IMR-90 (cell line): ENCODE data around the gene TFAM. TPM values are rescaled to one million over a fixed set of nuclear protein-coding genes. Genes with fewer than 3 reads are reported as not detected.
A peak's percentile ranks its signal among the peaks of the same experiment; 100 is the strongest.

ENCODE experiments used
- ATAC-seq: fragments of 200-7000 bp; cut with Tn5 transposase; 2 replicates; pipeline ENCODE4 v1.9.1; 2020; ENCODE audit warnings: low read depth, mild to moderate bottlenecking, moderate library complexity
- BruUV-seq: library from RNA; stranded (reverse); fragments of 400-500 nt; replicated peaks from 2 replicates; lab custom pipeline; 2021; lab: Mats Ljungman, UMichigan
- CTCF ChIA-PET: fragments of 300-600 bp; formaldehyde crosslinking; extraction: SDS; loops from one replicate; lab custom pipeline; 2021; ENCODE audit warnings: antibody characterized with exemption; lab: Yijun Ruan, JAX
- POLR2A ChIA-PET: fragments of 300-600 bp; sonication (Branson Sonifier 250); formaldehyde crosslinking; loops from one replicate; lab custom pipeline; 2022; ENCODE audit warnings: antibody characterized with exemption; ENCODE audit not compliant: unreplicated experiment; lab: Charles Lee
- DNase-seq: peaks from one replicate; pipeline ENCODE4 v3.0.0; 2013
- H2AFZ ChIP-seq: replicated peaks from 2 replicates; pipeline ENCODE3; 2013; ENCODE audit warnings: low read length, mild to moderate bottlenecking; ENCODE audit not compliant: poor library complexity
- H2AK5ac ChIP-seq: 2 replicates; pipeline ENCODE4 v1.6.1; 2013; ENCODE audit warnings: low read depth, low read length, inconsistent platforms
- H2AK9ac ChIP-seq: replicated peaks from 2 replicates; pipeline ENCODE3; 2013; ENCODE audit warnings: mild to moderate bottlenecking, low read depth, low read length, moderate library complexity; ENCODE audit not compliant: poor library complexity
- H2BK120ac ChIP-seq: 2 replicates; pipeline ENCODE4 v1.6.1; 2013; ENCODE audit warnings: low read depth, low read length, inconsistent platforms
- H2BK15ac ChIP-seq: 3 replicates; pipeline ENCODE4 v1.6.1; 2013; ENCODE audit warnings: low read depth, low read length, inconsistent platforms
- H2BK20ac ChIP-seq: 2 replicates; pipeline ENCODE4 v1.6.1; 2013; ENCODE audit warnings: low read depth, mild to moderate bottlenecking, inconsistent platforms, low read length, moderate library complexity
- H2BK5ac ChIP-seq: 2 replicates; pipeline ENCODE4 v1.6.1; 2013; ENCODE audit warnings: mild to moderate bottlenecking, low read depth, low read length, inconsistent platforms; ENCODE audit not compliant: poor library complexity, severe bottlenecking
- H3K14ac ChIP-seq: replicated peaks from 2 replicates; pipeline ENCODE4 v1.6.1; 2013; ENCODE audit warnings: low read depth, low read length, inconsistent platforms
- H3K18ac ChIP-seq: 2 replicates; pipeline ENCODE4 v1.6.1; 2013; ENCODE audit warnings: low read depth, low read length, control low read depth
- H3K23ac ChIP-seq: 2 replicates; pipeline ENCODE4 v1.6.1; 2013; ENCODE audit warnings: low read depth, low read length, inconsistent platforms
- H3K27ac ChIP-seq: 2 replicates; pipeline ENCODE4 v1.5.1; 2013; ENCODE audit warnings: mild to moderate bottlenecking, control low read depth, low read length; ENCODE audit not compliant: insufficient read depth
- H3K27me3 ChIP-seq: 2 replicates; pipeline ENCODE4 v1.6.1; 2013; ENCODE audit warnings: low read length; ENCODE audit not compliant: control insufficient read depth, insufficient read depth
- H3K36me3 ChIP-seq: 2 replicates; pipeline ENCODE4 v1.6.1; 2013; ENCODE audit warnings: low read length, mixed read lengths; ENCODE audit not compliant: control insufficient read depth, insufficient read depth
- H3K4ac ChIP-seq: 2 replicates; pipeline ENCODE4 v1.6.1; 2013; ENCODE audit warnings: low read depth, low read length, inconsistent platforms
- H3K4me1 ChIP-seq: 2 replicates; pipeline ENCODE4 v1.6.1; 2013; ENCODE audit warnings: low read length, mixed read lengths; ENCODE audit not compliant: control insufficient read depth, insufficient read depth
- H3K4me2 ChIP-seq: 2 replicates; pipeline ENCODE4 v1.6.1; 2013; ENCODE audit warnings: low read depth, mild to moderate bottlenecking, control low read depth, low read length, moderate library complexity
- H3K4me3 ChIP-seq: 2 replicates; pipeline ENCODE4 v1.5.1; 2013; ENCODE audit warnings: low read depth, mild to moderate bottlenecking, control low read depth, low read length, moderate library complexity; ENCODE audit not compliant: insufficient read depth
- H3K56ac ChIP-seq: 2 replicates; pipeline ENCODE4 v1.6.1; 2013; ENCODE audit warnings: low read length, inconsistent platforms; ENCODE audit not compliant: insufficient read depth; ENCODE audit errors: extremely low read depth
- H3K79me1 ChIP-seq, 2 experiments: 2 replicates each; pipeline ENCODE4 v1.6.1; 2013; ENCODE audit warnings: low read length in 2 of 2, inconsistent platforms in 1 of 2, low read depth in 1 of 2
- H3K9ac ChIP-seq: 2 replicates; pipeline ENCODE4 v1.6.1; 2013; ENCODE audit warnings: low read depth, low read length, control low read depth
- H3K9me1 ChIP-seq: 2 replicates; pipeline ENCODE4 v1.6.1; 2013; ENCODE audit warnings: low read length, inconsistent platforms; ENCODE audit not compliant: insufficient read depth
- H3K9me3 ChIP-seq: 2 replicates; pipeline ENCODE4 v1.6.1; 2013; ENCODE audit warnings: low read length; ENCODE audit not compliant: control insufficient read depth, insufficient read depth
- H4K20me1 ChIP-seq: 2 replicates; pipeline ENCODE4 v1.6.1; 2013; ENCODE audit warnings: low read length, inconsistent platforms; ENCODE audit not compliant: insufficient read depth
- H4K5ac ChIP-seq: 2 replicates; pipeline ENCODE4 v1.6.1; 2013; ENCODE audit warnings: mild to moderate bottlenecking, low read depth, low read length, control low read depth
- H4K8ac ChIP-seq, 2 experiments: 2 replicates each; pipeline ENCODE4 v1.6.1; 2013; ENCODE audit warnings: low read depth in 2 of 2, low read length in 2 of 2, control low read depth in 1 of 2, inconsistent platforms in 1 of 2
- H4K91ac ChIP-seq: 2 replicates; pipeline ENCODE4 v1.6.1; 2013; ENCODE audit warnings: low read depth, low read length, inconsistent platforms; ENCODE audit not compliant: insufficient read depth
- BHLHE40 ChIP-seq: fragments of 150-350 bp; IDR thresholded peaks from 2 replicates; pipeline ENCODE4 v1.6.1; 2016; ENCODE audit warnings: mild to moderate bottlenecking, low read depth, low read length
- CEBPB ChIP-seq: IDR thresholded peaks from 2 replicates; pipeline ENCODE4 v1.6.1; 2012; ENCODE audit warnings: low read depth, low read length, improper control_type of control experiment
- WGBS, 2 experiments: methylation state at CpG; one replicate each; pipeline versions ENCODE4 v1.1.5 to v1.1.7; 2013; ENCODE audit warnings: missing lambda C conversion rate in 2 of 2; ENCODE audit not compliant: insufficient read length in 1 of 2; ENCODE audit errors: extremely low coverage in 2 of 2; 5-methylcytosine and 5-hydroxymethylcytosine counted together
- dilution Hi-C: fragments of 300-500 bp; cut with HindIII; formaldehyde crosslinking; loops from one replicate; pipeline ENCODE4 v1.14.3; 2018; ENCODE audit warnings: low sequenced_read_pairs; ENCODE audit not compliant: unreplicated experiment
- in situ Hi-C: fragments of 300-500 bp; cut with MboI; formaldehyde crosslinking; loops from 3 replicates; pipeline ENCODE4 v1.14.3; 2019; ENCODE audit warnings: low sequenced_read_pairs, inconsistent platforms, mixed read lengths
- intact Hi-C: fragments of 100-400 bp; cut with micrococcal nuclease; formaldehyde crosslinking; loops from 2 replicates; pipeline ENCODE4 v1.10.0; 2022
- polyA plus RNA-seq, 3 experiments: library from polyadenylated mRNA; depleted of rRNA; stranded (reverse); fragments of >200 nt; gene quantifications; 2 replicates each; pipeline ENCODE4 v1.2.3, GENCODE V29; 2012; ENCODE audit warnings: low replicate concordance in 1 of 3
- total RNA-seq: library from RNA; depleted of rRNA; stranded (reverse); fragments of >200 nt; gene quantifications from 2 replicates; pipeline ENCODE4 v1.2.3, GENCODE V29; 2012

The TFAM gene
- total and polyA plus RNA-seq, 2 of the 4 experiments (the other 2 are of a cell fraction) = 7.6 to 16.7 TPM

DNA sequence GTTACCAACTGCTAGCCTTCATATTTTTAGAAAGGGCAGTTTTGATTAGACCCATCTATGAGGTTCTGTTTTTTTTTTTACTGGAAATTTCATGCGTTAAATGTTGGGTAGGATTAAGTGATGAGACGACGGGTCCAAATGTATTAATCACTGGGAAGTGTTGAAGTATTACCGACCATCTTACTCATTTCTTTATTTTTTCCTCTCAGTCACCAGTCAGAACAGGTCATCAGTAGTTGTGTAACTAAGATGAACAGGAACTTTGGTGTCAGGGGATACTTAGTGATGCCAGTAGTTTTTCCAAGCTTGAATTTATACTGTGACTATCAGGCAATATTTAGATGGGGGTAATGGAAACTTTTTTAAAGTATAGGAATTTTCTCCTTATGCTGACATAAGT, 14.2 kb downstream of the TFAM start:
- no peaks in the 10 kb centered on the region for H4K20me1 ChIP-seq
- in situ Hi-C loops = no loop called here
- H4K8ac ChIP-seq = no peak overlapping the region
- peak; percentile 69 for TF ChIP-seq CEBPB
- no peak for TF ChIP-seq BHLHE40
- no peak overlapping the region for H3K27ac ChIP-seq
- no peak overlapping the region for H3K4me3 ChIP-seq
- H3K18ac ChIP-seq = no peak overlapping the region
- H3K9me3 ChIP-seq = no peaks in the 10 kb centered on the region
- no CpG with 5 or more reads among the region's 4 CpGs for WGBS, 2 experiments
- intact Hi-C loops = no loop called here
- H3K79me1 ChIP-seq = peaks cover 0 to 5% of the 10 kb centered on the region in 2 experiments; a peak in 2 of 4 replicates
- DNase-seq (peak; percentile 48), ATAC-seq (no peak)
- H3K14ac ChIP-seq = no peak overlapping the region
- no peak overlapping the region for H2AK9ac ChIP-seq
- no peaks in the 10 kb centered on the region for H3K27me3 ChIP-seq
- H3K9me1 ChIP-seq = no peaks in the 10 kb centered on the region; the same call in 1 of the 2 replicates
- H4K91ac ChIP-seq = no peak overlapping the region
- H3K36me3 ChIP-seq = peaks cover 5% of the 10 kb centered on the region
- ChIA-PET POLR2A (no interaction called here), CTCF (no interaction called here)
- no peak overlapping the region for H3K4ac ChIP-seq
- no peak overlapping the region for H4K5ac ChIP-seq
- H2BK120ac ChIP-seq = no peak overlapping the region
- dilution Hi-C loops = no loop called here
- H3K9ac ChIP-seq = no peak overlapping the region
- no peak overlapping the region for H2AK5ac ChIP-seq
- no peak overlapping the region for H2BK15ac ChIP-seq
- H3K4me2 ChIP-seq = no peak overlapping the region
- no peak overlapping the region for H3K56ac ChIP-seq
- H2AFZ ChIP-seq = no peak overlapping the region
- H2BK20ac ChIP-seq = no peak overlapping the region
- no TSS peak for BruUV-seq
- no peak overlapping the region for H2BK5ac ChIP-seq
- peaks cover 2% of the 10 kb centered on the region; the same call in 1 of the 2 replicates for H3K4me1 ChIP-seq
- H3K23ac ChIP-seq = no peak overlapping the region
